ENCODE data around the gene PARG.
"Not testable (repeated sequence)": the region's sequence is repeated elsewhere in the genome, so short reads cannot be mapped to it uniquely, and the experiment has no call there.

PARG gene

DNA sequence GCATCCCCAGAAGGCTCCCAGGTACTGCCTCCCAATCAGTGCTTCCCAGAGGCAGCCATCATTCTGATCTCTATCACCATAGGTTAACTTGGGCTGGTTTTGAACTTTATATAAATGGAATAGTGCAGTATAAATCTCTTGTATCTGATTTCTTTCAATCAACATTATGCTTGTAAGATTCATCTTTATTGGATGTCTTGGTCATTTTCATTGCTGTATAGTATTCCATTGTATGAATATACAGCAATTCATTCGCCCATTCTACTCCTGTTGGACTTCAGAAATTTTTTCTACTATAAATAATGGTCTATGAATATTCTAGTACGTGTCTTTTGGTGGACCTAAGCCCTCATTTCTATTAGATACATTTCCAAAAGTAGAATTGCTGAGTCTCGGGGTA is 163.6 kb downstream of the PARG start:
- in situ Hi-C loops (cut with HindIII; ENCODE audit: low sequenced_read_pairs): no loop called here
- H3K4me3 ChIP-seq (ENCODE audit: low read depth, low read length): no peak overlapping the region
- DNase-seq (ENCODE audit: low read depth): no peak
- TF ChIP-seq, protein P1, sequence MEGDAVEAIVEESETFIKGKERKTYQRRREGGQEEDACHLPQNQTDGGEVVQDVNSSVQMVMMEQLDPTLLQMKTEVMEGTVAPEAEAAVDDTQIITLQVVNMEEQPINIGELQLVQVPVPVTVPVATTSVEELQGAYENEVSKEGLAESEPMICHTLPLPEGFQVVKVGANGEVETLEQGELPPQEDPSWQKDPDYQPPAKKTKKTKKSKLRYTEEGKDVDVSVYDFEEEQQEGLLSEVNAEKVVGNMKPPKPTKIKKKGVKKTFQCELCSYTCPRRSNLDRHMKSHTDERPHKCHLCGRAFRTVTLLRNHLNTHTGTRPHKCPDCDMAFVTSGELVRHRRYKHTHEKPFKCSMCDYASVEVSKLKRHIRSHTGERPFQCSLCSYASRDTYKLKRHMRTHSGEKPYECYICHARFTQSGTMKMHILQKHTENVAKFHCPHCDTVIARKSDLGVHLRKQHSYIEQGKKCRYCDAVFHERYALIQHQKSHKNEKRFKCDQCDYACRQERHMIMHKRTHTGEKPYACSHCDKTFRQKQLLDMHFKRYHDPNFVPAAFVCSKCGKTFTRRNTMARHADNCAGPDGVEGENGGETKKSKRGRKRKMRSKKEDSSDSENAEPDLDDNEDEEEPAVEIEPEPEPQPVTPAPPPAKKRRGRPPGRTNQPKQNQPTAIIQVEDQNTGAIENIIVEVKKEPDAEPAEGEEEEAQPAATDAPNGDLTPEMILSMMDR (IDR thresholded peaks at IDR 0.05; ENCODE audit: low read depth, low read length, missing control alignments): no peak

DNA sequence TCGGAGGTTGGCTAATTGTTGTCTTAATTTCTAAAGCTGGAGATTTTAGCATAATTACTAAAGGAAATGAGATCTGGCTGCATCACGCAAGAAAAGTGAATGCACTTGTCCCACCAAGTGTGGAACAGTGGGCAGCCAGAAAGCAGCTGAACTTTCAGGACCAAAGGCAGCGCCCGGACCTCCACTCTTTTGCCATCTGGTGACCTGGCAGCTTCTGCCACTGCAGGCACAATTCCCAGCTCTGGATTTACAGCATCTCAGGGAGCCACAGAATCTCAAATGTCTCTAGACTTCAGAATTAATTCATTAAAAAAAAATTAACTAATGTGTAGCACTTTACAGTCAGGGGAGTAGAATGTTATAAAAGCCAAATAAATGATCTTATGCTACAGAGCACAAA is 165.0 kb downstream of the PARG start:
- no peak for DNase-seq (ENCODE audit: low read depth)
- TF ChIP-seq, protein P1 (IDR thresholded peaks at IDR 0.05; ENCODE audit: low read depth, low read length, missing control alignments): no peak
- in situ Hi-C loops (cut with HindIII; ENCODE audit: low sequenced_read_pairs): no loop called here
- no peak overlapping the region for H3K4me3 ChIP-seq (ENCODE audit: low read depth, low read length)

DNA sequence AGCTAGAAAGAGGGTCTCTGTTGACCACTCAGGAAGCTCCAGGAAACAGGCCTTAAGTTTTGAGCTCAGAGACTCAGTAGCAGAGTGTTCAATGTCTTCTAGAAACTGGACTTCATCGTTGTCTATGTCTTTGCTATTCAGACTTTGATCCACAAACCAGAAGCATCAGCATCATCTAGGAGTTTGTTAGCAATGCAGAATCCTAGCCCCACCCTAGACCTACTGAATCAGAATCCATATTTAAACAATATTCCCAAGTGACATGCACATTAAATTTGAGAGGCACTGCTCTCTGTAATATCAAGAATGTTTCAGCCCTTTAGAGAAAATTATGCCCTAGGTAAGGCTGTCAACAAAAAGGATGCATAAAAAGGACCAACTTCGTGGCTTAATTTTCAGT is 166.8 kb downstream of the PARG start:
- H3K4me3 ChIP-seq (ENCODE audit: low read depth, low read length): no peak overlapping the region
- TF ChIP-seq, protein P1 (IDR thresholded peaks at IDR 0.05; ENCODE audit: low read depth, low read length, missing control alignments): no peak
- no peak for DNase-seq (ENCODE audit: low read depth)
- in situ Hi-C loops (cut with HindIII; ENCODE audit: low sequenced_read_pairs): no loop called here

DNA sequence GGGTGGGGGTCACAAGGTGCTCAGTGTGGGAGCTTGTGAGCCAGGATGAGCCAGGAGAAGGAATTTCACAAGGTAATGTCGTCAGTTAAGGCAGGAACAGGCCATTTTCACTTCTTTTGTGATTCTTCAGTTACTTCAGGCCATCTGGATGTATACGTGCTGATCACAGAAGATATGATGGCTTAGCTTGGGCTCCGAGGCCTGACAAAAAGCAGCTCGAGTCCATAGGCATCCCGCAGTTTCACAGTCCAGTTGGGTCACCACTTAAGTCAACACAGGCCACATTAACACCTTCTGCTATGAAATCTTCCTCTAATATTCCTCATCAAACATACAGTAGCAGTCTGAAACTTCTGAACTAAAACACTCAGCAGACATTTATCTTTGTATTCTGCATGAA is 168.9 kb downstream of the PARG start:
- H3K4me3 ChIP-seq (ENCODE audit: low read depth, low read length); DNase-seq (ENCODE audit: low read depth); in situ Hi-C loops (cut with HindIII; ENCODE audit: low sequenced_read_pairs): not testable (repeated sequence)

DNA sequence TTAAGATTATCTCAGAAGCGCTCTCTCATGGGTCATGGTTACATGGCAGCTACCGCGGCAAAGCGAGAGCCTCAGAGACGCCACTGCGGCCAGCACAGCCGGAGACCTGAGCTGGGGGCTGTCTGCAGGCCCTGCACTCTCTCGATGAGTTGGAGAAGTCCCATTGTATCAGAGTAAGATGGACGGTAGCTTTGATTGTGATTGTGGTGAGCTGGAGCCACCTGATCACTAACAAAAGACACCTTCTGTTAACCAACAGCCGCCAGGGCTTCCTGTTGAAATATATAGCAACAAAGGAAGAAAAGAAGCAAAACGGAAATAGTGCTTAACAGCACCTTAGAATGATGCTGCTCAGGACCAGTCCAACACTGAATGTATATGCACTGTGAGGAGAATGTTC is 170.8 kb downstream of the PARG start:
- in situ Hi-C loops (cut with HindIII; ENCODE audit: low sequenced_read_pairs); H3K4me3 ChIP-seq (ENCODE audit: low read depth, low read length); DNase-seq (ENCODE audit: low read depth): not testable (repeated sequence)

DNA sequence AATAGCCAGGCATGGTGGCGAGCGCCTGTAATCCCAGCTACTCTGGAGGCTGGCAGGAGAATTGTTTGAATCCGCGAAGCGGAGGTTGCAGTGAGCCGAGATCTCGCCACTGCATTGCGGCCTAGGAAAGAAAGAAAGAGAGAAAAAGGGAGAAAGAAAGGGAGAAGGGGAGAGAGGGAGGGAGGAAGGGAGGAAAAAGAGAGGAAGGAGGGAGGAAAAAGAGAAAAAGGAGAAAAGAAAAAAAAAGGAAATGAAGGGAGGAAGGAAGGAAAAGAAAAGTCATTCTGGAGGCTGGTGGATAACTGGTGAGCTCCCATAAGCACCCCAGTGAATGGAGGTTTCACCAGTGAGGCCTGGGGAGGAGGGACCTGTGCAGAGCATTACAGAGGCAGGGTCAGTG is 172.1 kb downstream of the PARG start:
- TF ChIP-seq, protein P1 (IDR thresholded peaks at IDR 0.05; ENCODE audit: low read depth, low read length, missing control alignments): no peak
- DNase-seq (ENCODE audit: low read depth): no peak
- in situ Hi-C loops (cut with HindIII; ENCODE audit: low sequenced_read_pairs): no loop called here
- H3K4me3 ChIP-seq (ENCODE audit: low read depth, low read length): no peak overlapping the region

DNA sequence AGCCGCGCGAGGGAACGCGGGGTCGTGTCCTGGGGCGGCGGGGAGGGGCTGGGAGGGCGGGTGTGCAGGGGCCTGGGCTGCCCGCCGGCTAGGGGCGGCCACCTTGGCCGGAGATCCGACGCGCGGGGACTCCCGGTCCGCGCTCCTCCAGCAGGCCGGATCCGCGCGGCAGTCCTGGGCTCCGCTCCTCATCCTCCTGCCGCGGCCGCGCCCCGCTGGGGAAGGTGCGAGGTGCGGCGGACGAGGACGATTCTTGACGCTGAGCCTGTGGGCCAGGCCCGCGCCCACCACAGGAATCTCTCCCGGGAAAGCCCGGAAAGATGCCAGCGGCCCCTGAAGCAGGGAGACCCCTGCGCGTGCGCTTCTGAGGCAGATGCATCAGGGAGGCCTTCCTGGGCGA is 173.1 kb downstream of the PARG start:
- H3K4me3 ChIP-seq (ENCODE audit: low read depth, low read length): no peak overlapping the region
- TF ChIP-seq, protein P1 (IDR thresholded peaks at IDR 0.05; ENCODE audit: low read depth, low read length, missing control alignments): no peak
- in situ Hi-C loops (cut with HindIII; ENCODE audit: low sequenced_read_pairs): no loop called here
- DNase-seq (ENCODE audit: low read depth): no peak

DNA sequence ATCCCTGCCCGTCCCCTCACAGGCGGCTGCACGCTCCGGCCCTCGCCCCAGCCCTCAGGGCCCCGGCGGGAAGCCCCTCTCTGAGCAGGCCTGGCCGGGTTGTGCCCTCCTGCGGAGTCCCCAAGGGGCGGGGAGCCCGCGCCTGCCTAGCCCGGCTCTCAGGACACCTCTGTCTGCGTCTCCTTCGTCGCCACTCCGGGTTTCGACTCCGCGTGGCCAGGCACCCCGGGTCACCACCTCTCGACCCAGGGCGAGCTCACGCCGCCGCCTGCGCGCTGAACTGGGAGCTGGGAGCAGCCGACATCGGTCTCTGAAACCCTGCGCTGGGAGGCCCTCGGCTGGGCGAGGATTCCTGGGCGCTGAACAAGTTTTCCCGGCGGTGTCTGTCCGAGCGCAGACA is 173.5 kb downstream of the PARG start:
- DNase-seq (ENCODE audit: low read depth): no peak
- TF ChIP-seq, protein P1 (IDR thresholded peaks at IDR 0.05; ENCODE audit: low read depth, low read length, missing control alignments): no peak
- in situ Hi-C loops (cut with HindIII; ENCODE audit: low sequenced_read_pairs): no loop called here
- H3K4me3 ChIP-seq (ENCODE audit: low read depth, low read length): no peak overlapping the region
